ENCODE data around the gene C2CD2.

DNA sequence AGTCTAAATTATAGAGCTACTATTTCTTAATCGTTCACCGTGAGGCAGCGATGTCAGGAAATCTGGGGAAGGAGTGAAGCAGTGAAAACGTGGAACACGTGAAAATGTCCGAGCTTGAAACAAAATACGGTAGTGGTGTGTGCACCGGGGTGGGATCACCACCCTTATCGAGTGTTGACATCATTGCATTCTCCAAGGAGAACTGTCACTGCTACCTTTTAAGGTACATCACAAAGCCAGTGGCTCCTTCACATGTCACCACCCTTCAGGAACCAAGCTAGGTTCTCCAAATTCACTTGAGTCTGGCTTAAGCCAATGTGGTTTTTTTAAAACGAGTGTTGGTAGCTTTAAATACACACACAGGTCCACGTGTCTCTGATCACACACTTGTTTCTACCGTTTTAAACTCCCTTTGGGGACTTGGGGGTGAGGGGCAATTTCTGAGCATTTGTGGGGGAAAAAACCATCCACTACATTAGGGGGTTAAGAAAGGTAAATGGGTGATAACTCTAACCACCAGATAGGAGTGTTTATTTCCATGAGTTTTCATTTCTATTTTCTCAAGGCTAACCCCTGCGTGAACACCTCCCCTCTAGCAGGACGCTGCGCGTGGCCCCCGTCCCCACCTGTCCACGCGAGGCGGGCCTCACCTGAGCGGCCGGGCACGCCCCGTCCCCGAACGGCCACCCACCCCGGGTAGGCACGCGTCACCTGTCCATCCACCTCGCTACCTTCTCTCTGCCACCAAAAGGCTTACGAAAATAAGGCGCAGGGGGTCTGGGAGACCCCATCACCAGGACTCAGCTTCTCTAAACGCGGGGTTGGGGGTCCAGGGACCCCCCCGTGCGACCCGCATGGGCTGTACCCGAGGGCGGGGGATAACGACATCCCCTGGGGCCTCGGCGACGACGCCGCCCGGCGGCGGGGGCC lies 75.7 kb downstream of the C2CD2 start:
- TF ChIP-seq CTCF (IDR thresholded peaks at IDR 0.05; ENCODE audit: extremely low read depth in 1 of 2, insufficient read depth in 1 of 2, low read depth in 1 of 2, low read length in 2 of 2) (no peak), EZH2 (IDR thresholded peaks at IDR 0.05; ENCODE audit: borderline replicate concordance, low read depth, low read length, severe bottlenecking) (no peak), POLR2A (IDR thresholded peaks at IDR 0.05; ENCODE audit: low read depth, low read length) (no peak)

Measured in endothelial cell of umbilical vein (primary cell).